ENCODE results near the gene DNAH8.

Gene DNAH8

DNA sequence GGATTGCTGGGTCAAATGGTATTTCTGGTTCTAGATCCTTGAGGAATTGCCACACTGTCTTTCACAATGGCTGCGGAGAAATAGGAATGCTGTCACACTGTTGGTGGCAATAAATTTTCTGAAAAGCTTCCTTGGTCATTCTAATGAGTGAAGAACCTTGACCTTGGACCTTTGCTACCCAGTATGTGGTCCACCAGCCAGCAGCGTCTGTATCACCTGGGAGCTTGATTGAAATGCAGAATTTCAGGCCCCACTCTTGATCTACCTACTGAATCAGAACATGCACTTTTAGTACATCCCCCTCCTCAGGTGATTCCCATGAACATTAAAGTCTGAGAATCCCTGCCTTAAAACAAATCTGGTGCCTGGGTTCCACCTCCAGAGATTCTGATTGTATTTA, 305.9 kb downstream of the DNAH8 start:
- Histone ChIP-seq H3K27me3 (ENCODE audit: insufficient read depth, low read depth) (no peaks in the 10 kb centered on the region), H3K9ac (no peak overlapping the region), H2AFZ (ENCODE audit: low read depth) (no peak overlapping the region), H3K4me1 (ENCODE audit: low read depth, poor library complexity, severe bottlenecking) (no peaks in the 10 kb centered on the region), H3K79me2 (ENCODE audit: insufficient read depth, low read depth) (no peaks in the 10 kb centered on the region), H3K27ac (no peak overlapping the region), H3K4me3 (IDR thresholded peaks at IDR 0.05; ENCODE audit: insufficient read depth, low read depth, low read length) (no peak overlapping the region), H3K36me3 (ENCODE audit: insufficient read depth) (no peaks in the 10 kb centered on the region), H4K20me1 (ENCODE audit: insufficient read depth) (no peaks in the 10 kb centered on the region), H3K4me2 (no peak overlapping the region)
- TF ChIP-seq, protein P1, sequence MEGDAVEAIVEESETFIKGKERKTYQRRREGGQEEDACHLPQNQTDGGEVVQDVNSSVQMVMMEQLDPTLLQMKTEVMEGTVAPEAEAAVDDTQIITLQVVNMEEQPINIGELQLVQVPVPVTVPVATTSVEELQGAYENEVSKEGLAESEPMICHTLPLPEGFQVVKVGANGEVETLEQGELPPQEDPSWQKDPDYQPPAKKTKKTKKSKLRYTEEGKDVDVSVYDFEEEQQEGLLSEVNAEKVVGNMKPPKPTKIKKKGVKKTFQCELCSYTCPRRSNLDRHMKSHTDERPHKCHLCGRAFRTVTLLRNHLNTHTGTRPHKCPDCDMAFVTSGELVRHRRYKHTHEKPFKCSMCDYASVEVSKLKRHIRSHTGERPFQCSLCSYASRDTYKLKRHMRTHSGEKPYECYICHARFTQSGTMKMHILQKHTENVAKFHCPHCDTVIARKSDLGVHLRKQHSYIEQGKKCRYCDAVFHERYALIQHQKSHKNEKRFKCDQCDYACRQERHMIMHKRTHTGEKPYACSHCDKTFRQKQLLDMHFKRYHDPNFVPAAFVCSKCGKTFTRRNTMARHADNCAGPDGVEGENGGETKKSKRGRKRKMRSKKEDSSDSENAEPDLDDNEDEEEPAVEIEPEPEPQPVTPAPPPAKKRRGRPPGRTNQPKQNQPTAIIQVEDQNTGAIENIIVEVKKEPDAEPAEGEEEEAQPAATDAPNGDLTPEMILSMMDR (conservative IDR thresholded peaks at IDR 0.05; ENCODE audit: low read depth, low read length) = no peak

DNA sequence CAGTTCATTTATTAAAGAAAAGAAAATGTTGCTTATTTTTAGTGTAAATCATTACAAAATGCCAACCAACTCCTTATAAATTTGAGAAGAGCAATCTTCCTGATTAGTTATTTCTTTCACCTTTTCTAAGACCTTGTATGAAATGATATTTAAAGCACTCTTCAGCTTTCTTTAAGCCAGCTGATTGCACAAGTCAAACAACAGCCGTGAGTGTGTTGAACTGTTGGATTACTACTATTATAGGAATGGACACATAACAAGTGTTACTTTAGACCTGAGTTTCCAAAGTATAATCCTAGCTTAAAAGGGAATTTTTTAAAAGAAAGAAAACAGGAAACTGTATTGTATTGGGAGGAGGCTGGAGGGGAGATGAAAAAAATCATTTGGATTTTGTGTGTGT, 306.7 kb downstream of the DNAH8 start:
- H3K36me3 ChIP-seq (ENCODE audit: insufficient read depth) = no peaks in the 10 kb centered on the region
- no peak overlapping the region for H3K4me3 ChIP-seq (IDR thresholded peaks at IDR 0.05; ENCODE audit: insufficient read depth, low read depth, low read length)
- H3K79me2 ChIP-seq (ENCODE audit: insufficient read depth, low read depth) = no peaks in the 10 kb centered on the region
- no peak overlapping the region for H3K27ac ChIP-seq
- H3K27me3 ChIP-seq (ENCODE audit: insufficient read depth, low read depth) = no peaks in the 10 kb centered on the region
- H3K9ac ChIP-seq = no peak overlapping the region
- TF ChIP-seq, protein P1 (conservative IDR thresholded peaks at IDR 0.05; ENCODE audit: low read depth, low read length) = no peak
- no peak overlapping the region for H3K4me2 ChIP-seq
- no peaks in the 10 kb centered on the region for H4K20me1 ChIP-seq (ENCODE audit: insufficient read depth)
- no peaks in the 10 kb centered on the region for H3K4me1 ChIP-seq (ENCODE audit: low read depth, poor library complexity, severe bottlenecking)
- H2AFZ ChIP-seq (ENCODE audit: low read depth) = no peak overlapping the region

DNA sequence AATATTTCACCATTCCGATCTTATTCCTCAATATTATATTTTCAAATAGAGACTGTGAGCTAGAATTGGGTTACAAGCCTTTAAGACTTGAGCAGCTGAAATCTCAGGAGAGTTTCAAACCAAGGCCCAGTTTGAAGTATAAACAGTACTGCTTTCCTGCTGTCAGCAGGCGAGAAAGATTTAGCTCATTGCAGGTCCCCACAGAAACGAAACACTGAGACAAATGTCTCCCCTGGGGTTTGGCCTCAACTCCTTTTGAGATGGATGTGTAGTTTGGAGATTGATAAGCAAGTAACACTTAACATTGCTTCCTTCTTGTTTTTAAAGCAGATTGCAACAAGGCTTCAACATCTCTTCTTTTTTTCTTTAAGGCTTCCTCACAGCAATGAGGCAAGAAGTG, 311.1 kb downstream of the DNAH8 start:
- Histone ChIP-seq H3K9ac (no peak overlapping the region), H3K36me3 (ENCODE audit: insufficient read depth) (no peaks in the 10 kb centered on the region), H3K4me1 (ENCODE audit: low read depth, poor library complexity, severe bottlenecking) (no peaks in the 10 kb centered on the region), H3K4me2 (no peak overlapping the region), H3K27ac (no peak overlapping the region), H2AFZ (ENCODE audit: low read depth) (no peak overlapping the region), H3K79me2 (ENCODE audit: insufficient read depth, low read depth) (no peaks in the 10 kb centered on the region), H3K27me3 (ENCODE audit: insufficient read depth, low read depth) (no peaks in the 10 kb centered on the region), H3K4me3 (IDR thresholded peaks at IDR 0.05; ENCODE audit: insufficient read depth, low read depth, low read length) (no peak overlapping the region), H4K20me1 (ENCODE audit: insufficient read depth) (no peaks in the 10 kb centered on the region)
- TF ChIP-seq, protein P1 (conservative IDR thresholded peaks at IDR 0.05; ENCODE audit: low read depth, low read length) = no peak

DNA sequence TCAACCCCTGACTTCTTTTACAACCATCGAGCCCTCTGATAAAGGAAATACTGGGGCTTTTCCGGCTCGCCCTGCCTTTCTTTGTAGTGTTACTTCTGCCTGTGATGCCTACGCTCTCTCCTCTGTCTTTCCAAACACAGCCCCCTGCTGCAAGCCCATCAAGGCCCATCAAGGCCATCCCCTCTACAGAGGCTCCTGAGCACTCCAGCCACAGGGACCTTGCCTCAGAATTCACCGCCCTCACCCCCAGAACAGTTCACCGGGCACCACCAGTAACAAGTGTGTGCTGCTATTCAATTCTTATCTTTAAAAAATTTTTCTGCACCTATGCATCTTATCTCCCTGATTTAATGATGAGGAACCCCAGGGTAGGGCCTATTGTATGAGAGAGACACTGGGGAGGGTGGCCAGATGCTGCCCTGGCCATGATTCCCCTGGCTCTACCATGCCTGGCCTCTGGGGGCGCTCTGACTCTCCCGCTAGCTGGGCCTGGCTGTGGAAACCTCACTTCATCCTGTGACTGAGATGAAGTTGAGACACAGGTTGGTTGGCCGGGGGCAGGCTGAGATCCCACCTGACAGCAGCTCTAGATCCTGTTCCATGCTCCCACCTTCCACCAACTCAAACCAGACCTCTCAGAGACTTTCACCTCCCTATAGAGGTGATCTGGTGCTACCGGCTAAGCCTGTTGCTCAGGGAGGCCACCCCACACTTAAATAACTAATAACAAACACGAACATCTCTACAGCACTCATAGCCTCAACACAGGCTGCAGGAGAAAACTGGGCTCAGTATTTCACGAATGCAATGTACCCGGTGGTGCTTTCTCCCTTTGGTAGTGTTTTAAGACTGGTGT, 314.3 kb downstream of the DNAH8 start:
- Histone ChIP-seq H3K27me3 (ENCODE audit: insufficient read depth, low read depth) (no peaks in the 10 kb centered on the region), H3K4me2 (no peak overlapping the region), H4K20me1 (ENCODE audit: insufficient read depth) (no peaks in the 10 kb centered on the region), H3K36me3 (ENCODE audit: insufficient read depth) (no peaks in the 10 kb centered on the region), H3K4me1 (ENCODE audit: low read depth, poor library complexity, severe bottlenecking) (no peaks in the 10 kb centered on the region), H3K27ac (no peak overlapping the region), H3K79me2 (ENCODE audit: insufficient read depth, low read depth) (no peaks in the 10 kb centered on the region), H2AFZ (ENCODE audit: low read depth) (no peak overlapping the region), H3K4me3 (IDR thresholded peaks at IDR 0.05; ENCODE audit: insufficient read depth, low read depth, low read length) (no peak overlapping the region), H3K9ac (no peak overlapping the region)
- TF ChIP-seq, protein P1 (conservative IDR thresholded peaks at IDR 0.05; ENCODE audit: low read depth, low read length) = peak; percentile 72

Data from KMS-11 (cell line).